Neutrophil (primary cell): ENCODE data around the gene SPAG16.

ENCODE experiments used
- H3K27ac ChIP-seq: fragments of 200-600 bp; sonication (generic); 2 replicates; pipeline ENCODE4 v1.5.1; 2016; ENCODE audit warnings: mild to moderate bottlenecking, moderate library complexity
- H3K27me3 ChIP-seq: fragments of 200-600 bp; sonication (generic); 2 replicates; pipeline ENCODE4 v1.6.0; 2016; ENCODE audit warnings: mild to moderate bottlenecking
- H3K36me3 ChIP-seq: fragments of 200-600 bp; sonication (generic); 2 replicates; pipeline ENCODE4 v1.5.1; 2017
- H3K4me1 ChIP-seq, 2 experiments: fragments of 200-600 bp in 1 of 2; sonication (generic) in 1 of 2; 1 replicate in 1 of 2; 2 replicates in 1 of 2; pipeline versions ENCODE4 v1.5.1 to v1.6.1; 2013 to 2016; ENCODE audit warnings: low read depth in 1 of 2, low read length in 1 of 2, mild to moderate bottlenecking in 1 of 2, moderate library complexity in 1 of 2; ENCODE audit not compliant: control insufficient read depth in 1 of 2, insufficient read depth in 1 of 2
- H3K4me3 ChIP-seq, 2 experiments: fragments of 200-600 bp in 1 of 2; sonication (generic) in 1 of 2; 1 replicate in 1 of 2; 2 replicates in 1 of 2; pipeline ENCODE4 v1.5.1; 2013 to 2016; ENCODE audit warnings: low read depth in 1 of 2, low read length in 1 of 2, mild to moderate bottlenecking in 1 of 2, moderate library complexity in 1 of 2
- H3K9me3 ChIP-seq: fragments of 200-600 bp; sonication (generic); 2 replicates; pipeline ENCODE4 v1.5.1; 2016
- CTCF ChIP-seq: fragments of 200-600 bp; sonication (generic); IDR thresholded peaks from 2 replicates; pipeline ENCODE4 v1.5.1; 2016; ENCODE audit warnings: antibody characterized with exemption

SPAG16 gene

DNA sequence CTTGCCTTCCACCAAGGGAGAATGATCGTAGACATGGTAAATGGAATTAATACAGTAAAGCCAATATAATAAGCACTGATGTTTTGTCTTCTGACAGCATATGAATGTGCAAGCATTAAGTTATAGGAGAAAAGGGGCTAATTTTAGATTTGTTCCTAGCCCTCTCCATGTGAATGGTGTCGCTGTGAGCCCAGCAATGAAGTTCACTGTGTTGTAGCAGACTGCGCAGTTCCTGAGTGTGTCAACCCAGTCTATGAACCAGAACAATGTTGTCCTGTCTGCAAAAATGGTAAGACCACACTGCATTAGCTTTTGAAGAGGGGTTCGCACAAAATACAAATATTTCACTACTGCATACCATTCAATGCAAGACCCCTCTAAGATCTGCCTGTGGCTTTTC is 1152.2 kb downstream of the SPAG16 start:
- Histone ChIP-seq H3K36me3 (no peaks in the 10 kb centered on the region), H3K9me3 (no peaks in the 10 kb centered on the region), H3K27me3 (no peaks in the 10 kb centered on the region), H3K27ac (no peak overlapping the region), H3K4me1 (no peaks in the 10 kb centered on the region), H3K4me3 (no peak overlapping the region)
- no peak for TF ChIP-seq CTCF

- Histone ChIP-seq H3K36me3 (no peaks in the 10 kb centered on the region), H3K4me3 (no peak overlapping the region), H3K27me3 (no peaks in the 10 kb centered on the region), H3K9me3 (no peaks in the 10 kb centered on the region), H3K4me1 (no peaks in the 10 kb centered on the region), H3K27ac (no peak overlapping the region)
- no peak for TF ChIP-seq CTCF
These were observed 1166.0 kb downstream of the SPAG16 start for GRCh38 chr2:214450118-214450894.

- Histone ChIP-seq H3K9me3 (no peaks in the 10 kb centered on the region), H3K27ac (no peak overlapping the region), H3K27me3 (no peaks in the 10 kb centered on the region), H3K4me3 (no peak overlapping the region), H3K4me1 (no peaks in the 10 kb centered on the region), H3K36me3 (no peaks in the 10 kb centered on the region)
- no peak for TF ChIP-seq CTCF
These were observed 1167.4 kb downstream of the SPAG16 start for GRCh38 chr2:214451516-214452275.
